Activated CD4-positive, alpha-beta T cell treated with anti-CD3 and anti-CD28 coated beads, Interleukin-2, amount 50 U/mL, for 24 hours (primary cell): ENCODE results near the gene COX6A2.
A peak's percentile ranks its signal among the peaks of the same experiment; 100 is the strongest.
"Not testable (repeated sequence)": the region's sequence is repeated elsewhere in the genome, so short reads cannot be mapped to it uniquely, and the experiment has no call there.

Source experiments
- DNase-seq, 2 donors: peaks; one replicate each; pipeline ENCODE4 v3.0.0-alpha.2; 2020; ENCODE audit warnings: low read depth in 1 of 2, low spot score in 1 of 2

The COX6A2 gene

DNA sequence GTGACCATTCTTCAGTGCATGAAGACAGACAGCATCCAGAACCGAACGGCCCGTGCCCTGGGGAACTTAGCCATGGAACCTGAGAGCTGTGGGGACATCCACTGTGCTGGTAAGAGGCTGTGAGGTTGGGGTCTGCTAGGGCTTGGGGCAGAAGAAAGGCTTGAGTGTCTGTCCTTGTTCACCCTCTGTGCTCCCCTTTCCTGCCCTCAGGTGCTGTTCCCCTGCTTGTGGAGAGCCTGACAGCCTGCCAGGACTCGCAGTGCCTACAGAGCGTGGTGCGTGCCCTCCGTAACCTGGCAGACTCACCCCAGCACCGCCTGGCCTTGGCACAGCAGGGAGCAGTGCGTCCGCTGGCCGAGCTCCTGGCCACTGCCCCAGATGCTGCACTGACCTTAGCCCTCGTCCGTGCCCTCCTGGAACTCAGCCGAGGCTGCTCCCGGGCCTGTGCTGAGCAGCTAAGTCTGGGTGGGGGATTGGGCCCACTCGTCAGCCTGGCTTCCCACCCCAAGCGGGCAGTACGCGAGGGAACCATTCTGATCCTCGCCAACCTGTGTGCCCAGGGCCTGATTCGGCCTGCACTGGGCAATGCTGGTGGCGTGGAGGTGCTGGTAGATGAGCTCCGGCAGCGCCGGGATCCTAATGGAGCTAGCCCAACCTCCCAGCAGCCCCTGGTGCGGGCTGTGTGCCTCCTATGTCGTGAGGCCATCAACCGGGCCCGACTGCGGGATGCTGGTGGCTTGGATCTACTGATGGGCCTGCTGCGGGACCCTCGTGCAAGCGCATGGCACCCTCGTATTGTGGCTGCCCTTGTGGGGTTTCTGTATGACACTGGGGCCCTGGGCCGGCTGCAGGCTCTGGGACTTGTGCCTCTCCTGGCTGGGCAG, 34.0 kb upstream of the COX6A2 start:
- DNase-seq, result no peak

DNA sequence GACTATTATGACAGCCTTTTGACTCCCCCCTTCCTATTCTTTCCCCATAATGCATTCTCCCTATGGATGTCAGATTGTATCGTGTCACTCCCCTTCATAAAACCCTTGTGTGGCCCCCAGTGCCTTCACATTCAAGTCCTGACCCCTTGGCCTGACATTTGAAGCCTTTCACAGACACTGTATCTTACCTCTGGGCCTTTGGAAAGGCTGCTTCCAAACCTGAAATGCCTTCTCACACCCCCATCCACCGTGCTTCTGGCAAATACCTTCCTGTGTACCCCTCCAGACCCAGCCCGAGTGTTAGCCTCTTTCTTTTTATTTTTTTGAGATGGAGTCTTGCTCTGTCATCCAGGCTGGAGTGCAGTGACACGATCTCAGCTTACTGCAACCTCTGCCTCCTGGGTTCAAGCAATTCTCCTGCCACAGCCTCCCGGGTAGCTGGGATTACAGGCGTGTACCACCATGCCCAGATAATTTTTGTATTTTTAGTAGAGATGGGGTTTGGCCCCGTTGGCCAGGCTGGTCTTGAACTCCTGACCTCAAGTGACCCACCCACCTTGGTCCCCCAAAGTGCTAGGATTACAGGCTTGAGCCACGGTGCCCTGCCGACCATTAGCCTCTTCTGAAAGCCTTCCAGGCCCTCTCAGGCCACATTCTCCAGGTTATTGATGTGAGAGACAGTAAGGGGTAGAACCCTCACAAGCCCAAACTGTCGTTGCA, 33.2 kb upstream of the COX6A2 start:
- no peak for DNase-seq

DNA sequence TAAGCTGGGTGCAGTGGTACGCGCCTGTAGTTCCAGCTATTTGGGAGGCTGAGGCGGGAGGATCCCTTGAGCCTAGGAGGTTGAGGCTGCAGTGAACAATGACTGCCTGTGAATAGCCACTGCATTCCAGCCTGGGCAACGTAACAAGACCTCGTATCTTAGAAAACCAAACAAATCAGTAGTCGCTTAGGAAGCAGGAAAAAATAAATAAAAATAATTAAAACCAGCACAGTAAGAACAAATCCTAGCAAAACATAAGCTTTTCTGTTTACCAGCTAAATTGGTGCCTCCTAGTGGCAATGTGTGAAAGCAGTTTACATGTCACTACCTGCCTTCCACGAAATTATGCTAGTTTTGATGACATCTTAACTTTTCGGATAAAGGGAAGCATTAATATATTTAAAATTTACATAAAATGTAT, 32.4 kb upstream of the COX6A2 start:
- no peak for DNase-seq

DNA sequence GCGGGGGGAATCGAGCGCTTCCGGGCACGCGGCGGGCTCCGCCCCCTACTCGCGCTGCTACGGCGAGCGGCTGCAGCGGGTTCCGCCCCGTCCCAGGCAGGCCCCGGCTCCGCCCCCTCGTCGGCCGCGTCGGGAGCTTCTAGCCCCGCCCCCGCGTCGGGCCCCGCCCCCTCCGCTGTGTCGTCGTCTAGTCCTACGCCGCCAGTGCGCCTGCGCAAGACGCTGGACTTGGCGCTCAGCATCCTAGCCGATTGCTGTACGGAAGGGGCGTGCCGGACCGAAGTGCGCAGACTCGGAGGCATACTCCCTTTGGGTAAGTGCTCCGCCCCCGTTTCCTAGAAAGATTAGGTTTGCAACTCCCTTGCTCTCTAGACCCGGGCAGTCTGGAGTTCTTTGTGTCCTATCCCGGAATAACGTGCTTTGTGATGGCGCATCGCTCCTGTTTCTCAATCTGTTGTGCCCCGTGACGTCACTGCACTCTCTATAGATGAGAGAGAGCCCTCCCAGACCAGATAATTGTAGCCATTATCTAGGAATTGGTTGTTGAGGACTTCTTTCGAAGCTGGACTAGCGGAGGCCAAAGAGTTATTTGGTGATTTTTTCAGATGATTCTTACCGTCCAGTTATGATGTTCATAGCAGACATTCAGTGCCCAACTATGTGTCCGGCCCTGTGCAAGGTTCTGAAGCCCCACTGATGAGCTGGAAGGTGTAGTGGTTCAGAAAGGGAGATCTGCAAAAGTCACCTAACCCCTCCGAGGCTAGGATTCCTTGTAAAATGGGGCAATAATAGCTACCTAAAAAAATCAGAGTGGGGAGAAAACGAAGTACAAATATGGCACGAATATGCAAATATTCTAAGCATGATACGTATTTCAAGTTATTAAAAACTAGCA, 31.8 kb upstream of the COX6A2 start:
- peak; percentile 100 for DNase-seq

DNA sequence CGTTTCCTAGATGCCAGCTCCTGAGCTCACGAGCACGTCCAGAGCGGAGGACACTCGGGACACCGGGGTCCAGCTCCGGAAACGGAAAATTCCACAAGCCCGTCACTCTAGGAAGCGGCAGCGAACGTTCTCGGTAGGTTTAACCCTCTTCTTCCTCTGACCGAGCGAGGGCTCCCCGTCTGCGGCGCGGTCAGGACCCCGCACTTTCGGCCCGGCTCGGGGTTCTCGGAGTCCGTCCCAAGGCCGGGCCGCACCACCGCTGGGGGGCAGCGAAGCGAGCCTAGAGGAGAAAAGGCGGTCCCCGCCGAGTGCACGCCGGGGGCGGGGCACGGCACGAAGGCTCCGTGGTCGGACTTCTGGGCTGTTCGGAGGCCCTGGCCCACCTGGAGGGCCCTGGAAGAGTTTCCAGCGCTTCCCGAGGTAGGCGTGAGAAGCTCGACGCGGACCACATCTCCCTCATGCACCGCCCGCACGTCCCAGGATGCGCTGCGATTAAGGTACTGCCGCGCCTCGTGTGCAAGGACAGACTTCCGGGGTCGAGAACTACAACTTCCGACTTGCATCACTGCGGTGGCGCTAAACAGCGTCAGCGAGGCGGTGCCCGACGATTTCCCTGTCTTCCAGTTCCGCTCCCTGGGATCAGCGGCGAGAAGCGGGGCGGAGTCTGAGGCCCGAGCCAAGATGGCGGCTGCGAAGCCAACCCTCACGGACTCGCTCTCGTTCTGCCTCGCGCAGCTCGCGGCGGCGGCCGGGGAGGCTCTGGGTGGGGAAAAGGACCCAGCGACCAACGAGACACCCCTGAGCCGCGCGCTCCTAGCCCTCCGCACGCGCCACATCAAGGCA, 30.9 kb upstream of the COX6A2 start, which contains the start of gene ARMC5:
Gene ARMC5 (plus strand): TSS at position 658 of the 843 bp plus-strand sequence. CDS start 24 bp downstream, at position 682.
- peak; percentile 89 to 97 for DNase-seq

DNA sequence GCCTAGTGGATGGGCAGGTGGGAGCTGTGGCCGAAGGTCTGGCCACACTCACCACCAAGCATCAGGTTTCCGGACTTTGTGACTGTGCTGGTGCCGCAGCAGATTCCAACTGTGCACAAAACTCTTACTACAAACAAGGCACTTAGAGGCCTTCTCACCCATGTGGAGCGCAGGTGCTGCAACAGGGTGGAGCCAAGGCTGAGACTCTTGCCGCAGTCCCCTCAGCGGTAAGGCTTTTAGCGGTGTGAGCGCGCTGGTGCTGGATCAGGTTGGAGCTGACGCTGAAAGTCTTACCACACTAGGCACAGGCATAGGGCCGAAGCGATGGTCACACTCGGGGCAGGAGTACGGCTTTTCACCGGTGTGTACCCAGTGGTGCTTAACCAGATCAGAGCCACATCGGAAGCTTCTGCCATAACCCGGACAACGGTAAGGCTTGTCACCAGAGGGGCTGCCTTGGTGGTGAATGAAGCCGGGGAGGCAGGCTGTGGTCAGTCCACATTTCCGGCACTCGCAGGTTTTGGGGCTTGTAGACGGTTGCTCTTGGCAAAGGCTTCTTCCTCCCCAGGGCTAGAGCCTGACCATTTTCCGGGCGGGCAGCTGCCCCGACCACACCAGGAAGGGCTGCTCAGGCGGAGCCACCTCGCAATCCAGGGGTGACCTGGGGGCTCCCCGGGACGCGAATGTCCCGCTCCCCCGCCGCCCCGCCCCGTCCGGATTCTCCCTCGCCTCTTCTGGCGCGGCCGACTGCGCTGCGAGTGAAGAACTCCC, 30.1 kb upstream of the COX6A2 start:
- peak in 1 of 2 donors; percentile 28 for DNase-seq

DNA sequence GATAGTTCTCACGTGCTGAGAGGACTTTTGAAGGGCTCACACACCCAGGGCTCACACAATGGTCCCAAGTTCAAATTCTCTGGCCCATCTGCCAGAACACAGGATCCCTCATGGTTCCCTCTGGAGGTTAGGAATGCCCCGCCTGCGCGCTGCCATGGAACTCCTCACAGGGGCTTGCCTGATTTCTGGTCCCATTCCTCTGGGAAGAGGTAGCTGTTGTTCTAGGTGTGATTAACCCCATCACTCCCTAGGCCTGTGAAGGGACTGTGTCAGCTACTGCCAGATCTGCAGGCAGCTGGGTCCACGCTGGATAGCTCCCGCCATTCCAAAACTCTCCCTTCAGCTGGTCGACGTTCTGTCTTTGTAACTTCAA, 28.8 kb upstream of the COX6A2 start:
- no peak for DNase-seq

DNA sequence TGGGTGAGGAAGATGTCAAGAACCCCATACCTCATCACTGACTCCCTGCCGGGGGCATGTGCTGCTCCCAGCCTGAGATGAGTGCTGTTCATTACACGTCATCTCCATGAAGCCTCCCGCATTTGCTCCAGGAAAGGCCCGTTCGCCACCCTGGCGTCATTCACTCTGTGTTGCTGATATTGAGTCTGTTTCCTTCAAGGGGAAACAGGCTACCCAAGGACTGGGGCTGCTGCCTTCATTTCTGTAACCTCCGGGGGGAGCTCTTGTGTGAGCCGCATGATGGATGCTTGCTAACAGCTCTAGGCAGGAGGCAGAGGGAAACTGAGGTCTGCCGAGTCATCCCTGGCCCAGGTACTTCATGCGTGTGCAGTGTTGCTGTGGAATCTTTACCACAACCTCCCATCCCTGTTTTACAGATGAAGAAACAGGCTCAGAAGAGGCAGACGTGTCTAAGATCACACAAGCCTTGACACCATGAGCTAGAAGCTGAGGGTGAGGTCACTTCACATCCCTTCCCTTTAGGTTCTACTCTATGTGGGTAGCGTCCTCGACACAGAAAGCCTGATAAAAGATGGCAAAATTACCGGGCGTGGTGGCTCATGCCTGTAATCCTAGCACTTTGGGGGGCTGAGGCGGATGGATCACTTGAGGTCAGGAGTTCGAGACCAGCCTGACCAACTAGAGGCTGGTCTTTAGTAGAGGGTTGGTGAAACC, 27.6 kb upstream of the COX6A2 start:
- DNase-seq, result no peak

DNA sequence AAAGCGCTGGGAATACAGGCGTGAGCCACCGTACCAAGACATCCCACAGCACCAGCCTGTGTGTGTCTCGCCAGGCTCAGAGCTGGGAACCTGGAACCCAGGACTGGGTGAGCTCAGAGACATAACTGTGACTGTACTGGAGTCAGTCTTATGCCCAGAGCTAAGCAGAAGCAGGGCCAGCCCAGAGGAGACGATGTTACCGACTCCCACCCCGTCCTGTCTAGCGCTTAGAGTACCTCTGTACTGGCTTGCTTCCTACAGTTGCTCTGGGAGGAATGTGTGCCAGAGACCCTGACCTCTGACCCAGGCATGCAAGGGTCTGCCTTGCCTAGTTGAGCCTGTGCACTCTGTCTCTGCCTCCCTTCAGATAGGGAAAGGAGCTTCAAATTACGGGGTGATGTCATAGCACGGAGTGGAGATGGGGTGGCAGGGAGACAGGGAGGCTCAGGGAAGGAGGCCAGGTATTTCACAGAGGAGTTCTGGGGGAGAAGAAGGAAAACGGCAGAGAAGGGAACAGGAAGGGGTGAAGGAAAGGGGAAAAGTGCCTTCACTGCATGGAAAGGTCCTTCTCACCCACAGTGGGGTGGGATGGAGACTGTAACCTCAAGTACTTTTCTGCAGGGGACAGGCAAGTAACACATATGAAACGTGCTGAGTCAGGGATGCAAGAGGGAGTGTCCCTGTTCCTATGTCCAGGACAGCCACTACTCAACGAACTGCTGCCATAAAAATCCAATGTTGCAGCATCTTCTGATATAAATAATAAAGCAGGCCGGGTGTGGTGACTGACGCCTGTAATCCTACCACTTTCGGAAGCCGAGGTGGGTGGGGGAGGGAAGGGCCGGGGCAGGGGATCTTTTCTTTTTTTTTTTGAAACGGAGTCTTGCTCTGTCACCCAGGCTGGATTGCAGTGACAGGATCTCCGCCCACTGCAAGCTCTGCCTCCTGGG, 25.4 kb upstream of the COX6A2 start:
- DNase-seq, result no peak

DNA sequence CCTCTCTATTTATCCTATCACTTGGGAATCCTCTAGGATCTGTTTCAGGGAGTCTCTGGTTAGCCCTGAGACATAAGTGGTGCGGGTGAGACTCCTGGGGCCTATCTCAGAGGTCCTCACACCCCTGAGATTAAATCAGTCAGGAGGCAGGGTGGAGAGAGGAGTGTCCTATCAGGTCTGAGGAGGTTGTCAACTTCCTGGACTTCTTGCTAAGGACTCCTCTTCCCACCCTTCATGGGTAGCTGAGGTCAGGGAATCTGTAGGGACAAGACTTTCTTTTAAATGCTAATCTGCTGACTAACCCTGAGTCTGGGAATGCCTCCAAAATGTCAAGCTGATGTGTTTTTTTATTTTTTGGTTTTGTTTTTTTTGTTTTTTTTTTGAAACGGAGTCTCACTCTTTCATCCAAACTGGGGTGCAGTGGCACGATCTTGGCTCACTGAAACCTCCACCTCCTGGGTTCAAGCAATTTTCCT, 24.5 kb upstream of the COX6A2 start:
- DNase-seq, result no peak

DNA sequence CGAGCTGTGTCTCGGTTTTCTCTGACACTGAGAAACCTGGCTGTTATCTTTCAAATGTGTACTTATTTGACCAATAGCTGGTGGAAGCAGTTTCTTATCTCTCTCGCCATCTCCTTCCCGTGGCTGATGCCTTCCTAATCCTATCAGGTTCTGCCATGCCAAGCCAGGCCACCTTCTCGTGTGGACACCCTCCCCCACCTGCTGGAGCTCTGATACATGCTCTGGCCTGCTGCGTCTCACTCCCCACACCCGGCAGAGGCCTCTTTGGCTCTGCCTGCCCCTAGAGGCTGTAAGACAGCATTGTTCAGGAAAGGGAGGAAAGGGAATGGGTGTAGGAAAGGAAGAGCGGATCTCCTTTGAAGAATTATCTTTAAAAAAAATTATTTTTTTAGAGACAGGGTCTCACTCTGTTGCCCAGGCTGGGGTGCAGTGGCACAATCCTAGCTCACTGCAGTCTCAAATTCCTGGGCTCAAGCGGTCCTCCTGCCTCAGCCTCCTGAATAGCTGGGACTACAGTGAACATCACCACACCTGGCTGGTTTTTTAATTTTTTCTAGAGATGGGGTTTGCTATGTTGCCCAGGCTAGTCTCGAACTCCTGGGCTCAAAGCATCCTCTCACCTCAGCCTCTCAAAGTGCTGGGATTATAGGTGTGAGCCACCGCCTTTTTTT, 23.7 kb upstream of the COX6A2 start:
- DNase-seq, result no peak

DNA sequence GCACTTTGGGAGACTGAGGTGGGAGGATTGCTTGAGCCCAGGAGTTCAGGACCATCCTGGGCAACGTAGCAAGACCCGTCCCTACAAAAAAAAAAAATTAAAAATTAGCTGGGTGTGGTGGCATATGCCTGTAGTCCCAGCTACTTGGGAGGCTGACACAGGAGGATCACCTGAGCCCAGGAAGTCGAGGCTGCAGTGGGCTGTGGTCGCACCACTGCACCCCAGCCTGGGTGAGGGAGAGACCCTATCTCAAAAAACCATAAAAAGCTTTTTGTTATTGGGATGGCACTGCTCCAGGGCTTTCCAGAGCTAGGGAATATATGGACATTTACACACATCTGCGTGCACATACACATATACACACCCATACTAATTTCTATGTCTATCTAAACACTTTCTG, 23.0 kb upstream of the COX6A2 start:
- DNase-seq, result no peak

DNA sequence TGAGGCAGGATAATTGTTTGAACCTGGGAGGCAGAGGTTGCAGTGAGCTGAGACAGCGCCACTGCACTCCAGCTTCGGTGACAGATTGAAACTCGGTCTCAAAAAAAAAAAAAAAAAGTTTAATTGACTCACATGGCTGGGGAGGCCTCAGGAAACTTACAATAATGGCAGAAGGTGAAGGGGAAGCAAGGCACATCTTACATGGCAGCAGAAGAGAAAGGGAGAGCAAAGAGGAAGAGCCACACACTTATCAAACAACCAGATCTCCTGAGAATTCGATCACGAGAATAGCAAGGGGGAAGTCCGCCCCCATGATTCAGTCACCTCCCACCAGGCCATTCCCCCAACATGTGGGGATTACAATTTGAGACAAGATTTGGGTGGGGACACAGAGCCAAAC, 17.8 kb upstream of the COX6A2 start:
- DNase-seq, result not testable (repeated sequence)

DNA sequence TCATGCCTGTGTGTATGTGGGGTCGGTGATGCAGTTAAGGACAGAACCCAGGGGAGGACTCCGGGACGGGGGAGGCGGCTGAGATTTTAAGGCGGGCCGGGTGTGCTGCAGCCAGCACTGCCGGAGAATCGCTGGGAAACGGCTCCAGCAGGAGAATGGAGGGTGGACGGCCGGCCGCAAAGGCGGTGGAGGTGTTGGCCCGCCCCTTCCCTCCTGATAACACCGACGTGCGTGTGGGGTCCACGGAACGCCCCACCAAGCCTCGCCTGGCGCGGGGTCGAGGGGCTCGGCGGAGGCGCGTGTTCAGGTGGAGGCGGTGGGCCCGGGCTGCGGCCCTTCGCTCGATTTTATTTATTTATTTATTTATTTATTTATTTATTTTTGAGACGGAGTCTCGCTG, 13.8 kb upstream of the COX6A2 start:
- DNase-seq, result no peak

DNA sequence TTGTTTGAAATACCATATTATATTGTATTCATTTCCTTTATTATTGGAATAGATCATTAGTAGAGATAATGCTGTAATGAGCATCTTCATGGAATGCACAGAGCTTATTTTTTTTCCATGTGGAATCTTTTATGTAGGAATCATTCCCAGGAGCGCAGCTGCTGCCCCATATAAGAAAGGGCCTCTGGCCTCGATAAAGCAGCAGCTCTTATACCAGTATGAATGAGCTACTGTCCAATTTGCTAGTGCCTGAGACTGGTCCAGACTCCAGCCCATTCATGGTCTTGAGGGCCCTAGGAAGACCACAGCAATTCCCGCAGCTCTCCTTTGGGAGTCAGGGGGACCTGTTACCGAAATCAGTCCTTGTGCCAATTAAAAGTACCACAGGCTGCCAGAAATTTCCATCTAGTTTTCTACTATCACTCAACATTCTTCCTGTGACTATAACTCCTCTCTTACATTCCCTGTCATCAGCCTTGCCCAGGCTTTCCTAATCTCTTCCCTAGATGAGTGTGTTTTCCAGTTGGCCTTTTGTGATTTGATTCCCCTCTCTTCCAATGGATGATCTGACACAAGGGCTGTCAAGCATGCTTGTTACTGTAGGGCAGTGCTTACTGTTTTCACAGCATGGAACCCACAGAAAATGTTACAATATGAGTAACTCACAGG, 12.5 kb upstream of the COX6A2 start:
- no peak for DNase-seq

DNA sequence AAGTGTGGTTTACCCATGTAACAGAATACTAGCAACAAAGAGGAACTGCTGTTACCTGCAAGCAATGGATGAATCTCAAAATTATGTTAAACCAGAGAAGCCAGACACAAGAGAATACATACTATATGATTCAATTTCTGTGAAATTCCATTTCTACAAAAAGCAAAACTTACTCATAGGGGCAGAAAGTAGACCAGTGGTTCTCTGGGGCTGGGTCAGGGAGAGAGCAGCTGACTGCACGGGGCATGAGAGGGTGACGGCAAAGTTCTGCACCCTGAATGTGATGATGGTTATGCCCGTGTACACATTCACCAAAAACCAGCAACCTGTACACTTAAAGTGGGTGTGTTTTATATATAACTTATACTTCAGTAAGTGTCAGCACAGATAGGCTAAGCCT, 11.4 kb upstream of the COX6A2 start:
- no peak for DNase-seq

DNA sequence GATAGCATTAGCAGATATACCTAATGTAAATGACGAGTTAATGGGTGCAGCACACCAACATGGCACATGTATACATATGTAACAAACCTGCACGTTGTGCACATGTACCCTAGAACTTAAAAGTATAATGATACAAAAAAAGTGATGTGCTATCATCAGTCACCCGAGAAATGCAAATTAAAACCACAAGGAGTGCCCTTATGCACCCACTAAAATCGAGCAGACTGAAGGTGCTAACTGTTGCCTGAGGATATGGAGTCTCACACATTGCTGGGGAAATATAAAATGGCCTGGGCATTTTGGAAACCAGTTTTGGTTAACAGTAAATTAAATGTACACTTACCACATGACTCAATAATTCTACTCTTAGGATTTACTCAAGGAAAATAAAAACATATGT, 10.9 kb upstream of the COX6A2 start:
- DNase-seq, result not testable (repeated sequence)
